Testis (tissue), 3 donors: ENCODE measurements around the gene HOXD13. TPM values are rescaled to one million over a fixed set of nuclear protein-coding genes. Genes with fewer than 3 reads are reported as not detected.

Experiments
- DNase-seq: peaks from one replicate; pipeline ENCODE4 v3.0.0-alpha.2; 2019
- H3K27ac ChIP-seq, 2 donors: fragments of 200-600 bp; sonication (generic); one replicate each; pipeline ENCODE4 v1.5.1; 2019
- H3K27me3 ChIP-seq: fragments of 200-600 bp; sonication (generic); one replicate; pipeline ENCODE4 v1.5.1; 2019
- H3K36me3 ChIP-seq: fragments of 200-600 bp; sonication (generic); one replicate; pipeline ENCODE4 v1.5.1; 2017; ENCODE audit warnings: low read depth; ENCODE audit errors: missing control alignments
- H3K4me1 ChIP-seq: fragments of 200-600 bp; sonication (generic); one replicate; pipeline ENCODE4 v1.5.1; 2019
- H3K4me3 ChIP-seq, 2 donors: fragments of 200-600 bp; sonication (generic); one replicate each; pipeline ENCODE4 v1.5.1; 2017 to 2019
- H3K9me3 ChIP-seq: fragments of 200-600 bp; sonication (generic); one replicate; pipeline ENCODE4 v1.5.1; 2017
- CTCF ChIP-seq, 3 experiments: fragments of 450-650 bp in 2 of 3; fragments of 200-600 bp in 1 of 3; sonication (generic) in 1 of 3; IDR thresholded peaks; one replicate each; pipeline ENCODE4 v1.5.1; 2016 to 2019; ENCODE audit warnings: antibody characterized with exemption in 3 of 3, mild to moderate bottlenecking in 2 of 3, moderate library complexity in 1 of 3
- POLR2A ChIP-seq: fragments of 450-650 bp; IDR thresholded peaks from one replicate; pipeline ENCODE4 v1.6.1; 2017; ENCODE audit warnings: antibody characterized with exemption, mild to moderate bottlenecking, moderate library complexity
- WGBS, 2 donors: methylation state at CpG; one replicate each; pipeline ENCODE4 v1.1.5; 2018; 5-methylcytosine and 5-hydroxymethylcytosine counted together
- intact Hi-C: fragments of 100-400 bp; cut with DNase I; formaldehyde crosslinking; loops from one replicate; pipeline ENCODE4 v1.15.1; 2023; ENCODE audit warnings: low total_unique reads
- polyA plus RNA-seq: library from polyadenylated mRNA; stranded (reverse); fragments of 350-450 nt; fragmentation: Illumina TruSeq; extraction: RNeasy Lipid Tissue Mini Kit (QIAGEN cat#74804); gene quantifications from one replicate; pipeline ENCODE4 v1.2.3, GENCODE V29; 2014; ENCODE audit warnings: low read depth, low replicate concordance; ENCODE audit not compliant: insufficient read depth
- total RNA-seq, 2 donors: library from RNA; depleted of rRNA; stranded (reverse); fragments of >200 nt; gene quantifications; one replicate each; pipeline ENCODE4 v1.2.3, GENCODE V29; 2016

The HOXD13 gene
- total and polyA plus RNA-seq, 3 donors from 2014 or later, result 0.31 to 0.36 TPM; not detected in 1

GRCh38 chr2:176126929-176127773 lies 34.6 kb downstream of the HOXD13 start:
- Histone ChIP-seq H3K4me3 (no peak overlapping the region), H3K9me3 (no peaks in the 10 kb centered on the region), H3K36me3 (no peaks in the 10 kb centered on the region), H3K27ac (peak overlapping the region; percentile 93 to 98), H3K27me3 (no peaks in the 10 kb centered on the region), H3K4me1 (peaks cover 12% of the 10 kb centered on the region)
- peak; percentile 91 for DNase-seq
- TF ChIP-seq POLR2A (no peak), CTCF (IDR thresholded peaks at IDR 0.05) (peak; percentile 95 to 97 (median 96))
- WGBS, 2 donors, result 3 to 5% methylated on average over 13 of the region's 13 CpGs
- intact Hi-C loops, result loop anchor here (10.0 kb wide), 1 partner anchor 1028 kb away; no protein-coding TSS in a partner anchor

GRCh38 chr2:176127774-176128072 lies 35.2 kb downstream of the HOXD13 start:
- Histone ChIP-seq H3K27ac (peak overlapping the region; percentile 93 to 98), H3K36me3 (no peaks in the 10 kb centered on the region), H3K27me3 (no peaks in the 10 kb centered on the region), H3K4me1 (peaks cover 12% of the 10 kb centered on the region), H3K9me3 (no peaks in the 10 kb centered on the region), H3K4me3 (peak overlapping the region; percentile 81 to 85)
- intact Hi-C loops, result loop anchor here (10.0 kb wide), 1 partner anchor 1027 kb away; no protein-coding TSS in a partner anchor
- DNase-seq, result no peak
- no peak for TF ChIP-seq CTCF (IDR thresholded peaks at IDR 0.05)
- TF ChIP-seq POLR2A, result no peak
- 6 to 31% methylated on average over 4 of the region's 4 CpGs for WGBS, 2 donors

- H3K27me3 ChIP-seq, result no peaks in the 10 kb centered on the region
- peaks cover 12% of the 10 kb centered on the region for H3K4me1 ChIP-seq
- intact Hi-C loops, result loop anchor here (10.0 kb wide), 1 partner anchor 1026 kb away; no protein-coding TSS in a partner anchor
- no peak for DNase-seq
- H3K4me3 ChIP-seq, result peak overlapping the region; percentile 81 to 85
- TF ChIP-seq POLR2A (no peak), CTCF (IDR thresholded peaks at IDR 0.05) (no peak)
- H3K36me3 ChIP-seq, result no peaks in the 10 kb centered on the region
- H3K27ac ChIP-seq, result peak overlapping the region; percentile 93 to 98
- H3K9me3 ChIP-seq, result no peaks in the 10 kb centered on the region
- WGBS, 2 donors, result 7 to 10% methylated on average over 48 to 49 of the region's 49 CpGs
These were observed 35.9 kb downstream of the HOXD13 start for GRCh38 chr2:176128172-176128981.

GRCh38 chr2:176128982-176129796 lies 36.7 kb downstream of the HOXD13 start, which contains the start of gene HOXD8:
Gene HOXD8, plus strand, starts transcription at chr2:176129705. Its CDS starts 662 bp downstream, at chr2:176130367.
- intact Hi-C loops, result loop anchor here (10.0 kb wide), 1 partner anchor 1026 kb away; no protein-coding TSS in a partner anchor
- WGBS, 2 donors, result 1% methylated on average over 28 to 40 of the region's 64 CpGs

More at GRCh38 chr2:176128982-176129796, 36.7 kb downstream of the HOXD13 start, which contains the start of gene HOXD8:
- DNase-seq, result peak; percentile 91
- H3K27me3 ChIP-seq, result no peaks in the 10 kb centered on the region
- peak within 1 kb of the TSS; percentile 93 to 98 for H3K27ac ChIP-seq
- H3K36me3 ChIP-seq, result no peaks in the 10 kb centered on the region
- peak within 1 kb of the TSS; percentile 81 to 85 for H3K4me3 ChIP-seq
- H3K9me3 ChIP-seq, result no peaks in the 10 kb centered on the region
- H3K4me1 ChIP-seq, result peaks cover 12% of the 10 kb centered on the region
- peak; percentile 44 for TF ChIP-seq POLR2A
- TF ChIP-seq CTCF (IDR thresholded peaks at IDR 0.05), result peak in 1 of 3 experiments; percentile 12
